SHP77 treated with DMSO at 0.1 percent for 48 hours (cell line): Measurements from ENCODE around the gene SGK1.
"Not testable (repeated sequence)": the region's sequence is repeated elsewhere in the genome, so short reads cannot be mapped to it uniquely, and the experiment has no call there.

Experiments
- DNase-seq: peaks from one replicate; lab custom pipeline; 2025; lab: John Stamatoyannopoulos, UW

Gene SGK1

DNA sequence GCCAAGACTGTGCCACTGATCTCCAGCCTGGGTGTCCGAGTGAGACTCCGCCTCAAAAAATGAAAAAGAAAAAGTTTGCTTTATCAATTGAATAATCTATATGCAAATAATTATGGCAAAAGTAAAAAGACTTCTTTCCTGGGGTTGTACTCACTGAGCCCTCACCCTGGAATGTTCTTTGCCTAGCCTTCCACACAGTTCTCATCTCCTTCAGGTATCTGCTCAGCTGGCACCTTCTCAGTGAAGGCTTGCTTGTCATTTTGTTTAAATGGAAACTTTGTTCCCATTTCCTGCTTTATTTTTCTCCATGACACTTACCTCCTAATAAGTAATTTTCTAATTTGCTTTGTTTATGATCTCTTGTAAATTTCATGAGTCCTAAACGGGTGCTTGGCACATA, 96.7 kb downstream of the SGK1 start:
- DNase-seq, result no peak

DNA sequence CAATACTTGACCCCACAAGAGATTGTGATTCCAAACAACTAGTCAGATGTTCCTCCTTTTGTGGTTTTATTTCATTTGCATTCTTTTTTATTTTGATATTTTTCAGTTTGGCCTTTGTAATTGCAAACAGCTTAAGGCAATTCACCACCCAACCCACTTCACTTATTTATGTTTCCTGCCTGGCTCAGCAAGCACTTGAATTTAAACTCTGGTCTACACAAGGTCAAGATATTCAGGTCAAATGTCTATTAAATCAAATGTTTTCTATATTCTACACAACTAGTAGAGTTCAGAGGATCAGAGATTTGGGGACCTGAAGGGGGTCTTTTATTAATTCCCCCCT, 100.1 kb downstream of the SGK1 start:
- DNase-seq, result no peak

DNA sequence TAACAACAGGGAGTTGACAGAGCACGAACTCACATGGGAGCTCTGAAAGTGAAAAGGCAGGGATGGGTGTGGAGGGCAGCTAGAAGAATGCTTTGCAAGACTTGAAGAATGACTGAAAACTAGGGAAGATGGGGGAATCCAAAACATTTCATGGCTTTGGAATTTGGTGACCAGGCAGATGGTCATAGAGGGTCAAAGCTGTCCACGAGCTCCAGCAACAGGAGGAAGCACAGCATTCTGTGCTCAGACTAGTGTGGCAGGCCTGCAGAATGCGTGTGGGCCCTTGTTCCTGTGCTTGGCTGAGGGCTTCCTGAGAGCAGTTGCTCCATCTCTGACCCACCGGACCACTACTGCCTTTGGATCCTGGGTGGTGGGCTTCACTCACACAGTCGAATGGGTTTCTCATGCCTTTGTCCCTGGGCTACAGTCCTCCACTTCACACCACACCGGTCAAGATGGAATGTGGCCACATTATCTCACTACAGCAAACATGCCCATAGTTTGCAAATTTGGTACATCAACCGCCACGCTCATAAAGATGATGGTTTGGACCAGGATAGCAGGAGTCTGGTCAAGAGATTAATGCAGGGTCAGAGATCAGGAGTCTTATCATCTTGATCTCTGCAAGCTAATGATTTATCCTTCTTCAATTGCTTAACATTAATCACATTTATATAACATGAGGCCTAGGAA, 100.7 kb downstream of the SGK1 start:
- DNase-seq, result no peak

DNA sequence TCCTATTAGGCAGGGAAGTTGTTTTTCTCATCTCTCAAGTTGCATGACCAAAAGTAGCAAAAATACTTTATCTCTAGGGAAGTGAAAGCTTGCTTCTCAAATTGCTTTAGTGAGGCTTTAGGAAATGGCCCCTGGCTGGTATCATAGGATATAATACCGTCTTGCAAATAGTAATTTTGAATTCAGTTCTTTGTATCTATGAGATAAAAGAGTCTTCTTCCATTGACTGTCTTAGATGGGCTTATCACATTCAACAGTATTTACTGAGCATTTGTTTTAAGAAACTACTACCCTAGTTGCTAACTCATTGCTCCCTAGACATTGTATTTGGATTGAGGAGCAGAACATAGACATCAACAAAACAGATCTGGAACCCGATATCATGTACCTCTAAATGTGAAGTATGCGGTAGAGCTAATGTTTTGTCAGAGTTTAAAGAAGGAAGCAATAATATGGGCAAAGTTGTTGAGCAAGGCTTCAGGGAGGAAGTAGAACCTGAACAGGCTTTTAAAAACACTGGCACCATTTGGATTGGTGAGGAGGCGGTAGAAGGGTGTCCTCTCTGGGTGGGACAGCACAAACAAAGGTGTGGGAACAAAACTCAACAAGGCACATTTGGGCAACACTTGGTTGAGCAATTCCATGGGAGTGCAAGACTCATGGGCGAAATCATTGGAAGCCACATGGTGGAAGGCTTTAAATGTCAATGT, 101.5 kb downstream of the SGK1 start:
- no peak for DNase-seq

DNA sequence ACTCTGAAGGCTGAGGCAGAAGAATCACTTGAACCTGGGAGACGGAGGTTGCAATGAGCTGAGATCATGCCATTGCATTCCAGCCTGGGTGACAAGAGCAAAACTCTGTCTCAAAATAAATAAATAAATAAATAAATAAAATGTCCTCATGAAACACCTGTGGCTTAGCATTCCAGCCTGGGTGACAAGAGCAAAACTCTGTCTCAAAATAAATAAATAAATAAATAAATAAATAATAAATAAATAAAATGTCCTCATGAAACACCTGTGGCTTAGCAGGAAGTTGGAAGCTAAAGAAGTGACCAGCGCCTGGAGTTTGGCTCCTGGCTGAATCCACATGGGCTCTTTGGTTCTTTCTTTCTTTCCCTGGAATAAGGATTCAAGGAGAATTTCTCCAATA, 104.5 kb downstream of the SGK1 start:
- DNase-seq, result not testable (repeated sequence)

DNA sequence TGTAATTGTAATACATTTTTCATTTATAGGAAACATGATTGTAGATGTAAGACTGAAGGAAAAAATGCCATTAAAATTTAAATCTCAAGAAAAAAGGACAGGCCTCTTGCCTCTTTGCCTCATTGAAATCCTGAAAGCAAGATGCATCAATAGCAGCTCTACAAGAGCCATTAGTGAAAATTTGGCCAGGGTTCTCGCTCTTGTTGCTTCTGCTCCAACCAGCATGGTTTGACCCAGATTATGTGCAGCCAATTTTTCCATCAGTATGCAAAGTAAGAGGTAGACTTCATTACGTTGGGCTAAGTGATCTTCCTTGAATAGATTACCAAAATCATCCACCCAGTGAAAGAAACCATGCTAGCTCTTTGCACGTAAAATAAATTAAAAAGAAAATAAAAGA, 106.6 kb downstream of the SGK1 start:
- no peak for DNase-seq

DNA sequence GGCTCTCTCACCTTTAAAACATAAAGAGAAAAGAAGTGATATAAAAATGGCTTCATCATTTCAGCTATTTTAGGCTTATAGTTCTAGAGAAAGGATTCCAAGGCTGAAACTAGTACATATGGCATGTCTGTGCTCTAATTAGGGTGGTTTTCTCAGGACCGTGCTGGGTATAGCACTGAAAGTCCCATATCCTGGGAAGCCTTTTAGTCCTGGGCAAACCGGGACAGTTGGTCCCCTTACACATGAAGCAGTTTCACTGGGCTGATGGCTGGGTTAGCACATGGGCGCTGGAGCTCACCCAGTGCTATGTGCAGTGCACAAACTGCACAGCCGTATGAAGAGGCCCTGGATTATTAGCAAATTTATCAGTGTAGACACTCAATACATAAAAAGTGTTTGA, 110.5 kb downstream of the SGK1 start:
- no peak for DNase-seq

DNA sequence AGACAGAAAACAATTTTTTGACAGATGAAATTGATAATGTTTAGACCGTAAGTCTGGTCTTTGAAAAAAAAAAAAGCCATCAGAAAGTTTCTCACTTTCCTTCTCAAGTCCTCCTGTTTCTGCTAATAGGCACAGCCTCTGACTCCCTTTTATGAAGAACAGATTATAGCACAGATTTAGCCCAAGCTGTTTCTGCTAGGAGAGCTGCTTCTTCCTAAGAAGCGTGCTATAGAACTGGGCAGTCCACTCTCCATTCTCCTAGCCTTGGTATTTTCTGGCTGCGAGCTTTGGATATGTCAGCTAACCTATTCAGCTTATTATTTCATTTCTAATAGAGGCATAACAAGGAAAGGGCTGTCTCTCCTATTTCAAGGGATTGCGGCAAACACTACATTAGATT, 112.5 kb downstream of the SGK1 start:
- DNase-seq, result no peak

DNA sequence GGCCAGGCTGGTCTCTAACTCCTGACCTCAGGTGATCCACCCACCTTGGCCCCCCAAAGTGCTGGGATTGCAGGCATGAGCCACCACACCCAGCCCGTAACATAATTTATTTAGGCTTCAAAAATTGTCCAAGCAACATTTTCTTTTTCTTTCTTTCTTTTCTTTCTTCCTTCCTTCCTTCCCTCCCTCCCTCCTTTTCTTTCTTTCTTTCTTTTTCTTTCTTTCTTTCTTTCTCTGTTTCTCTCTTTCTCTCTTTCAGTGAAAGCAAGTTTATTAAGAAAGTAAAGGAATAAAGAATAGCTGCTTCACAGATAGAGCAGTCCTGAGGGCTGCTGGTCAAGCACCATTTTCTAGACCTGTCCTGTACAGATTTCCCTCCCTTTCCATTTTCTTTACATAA, 113.2 kb downstream of the SGK1 start:
- DNase-seq, result not testable (repeated sequence)

DNA sequence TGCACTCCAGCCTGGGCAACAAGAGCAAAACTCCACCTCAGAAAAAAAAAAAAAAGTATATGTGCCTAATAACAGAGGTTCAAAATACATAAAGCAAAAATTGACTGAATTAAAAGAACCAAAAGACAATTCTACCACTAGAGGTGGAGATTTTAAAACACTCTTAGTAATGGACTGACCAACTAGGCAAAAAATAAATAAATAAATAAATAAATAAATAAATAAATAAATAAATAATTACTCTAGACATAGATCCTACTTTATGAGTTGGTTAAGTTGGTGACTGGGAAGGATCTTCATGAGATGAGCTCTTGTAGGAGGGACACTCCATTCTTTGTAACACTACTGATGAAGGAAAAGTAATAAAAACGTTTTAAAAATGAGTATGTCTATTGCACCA, 113.9 kb downstream of the SGK1 start:
- DNase-seq, result no peak

DNA sequence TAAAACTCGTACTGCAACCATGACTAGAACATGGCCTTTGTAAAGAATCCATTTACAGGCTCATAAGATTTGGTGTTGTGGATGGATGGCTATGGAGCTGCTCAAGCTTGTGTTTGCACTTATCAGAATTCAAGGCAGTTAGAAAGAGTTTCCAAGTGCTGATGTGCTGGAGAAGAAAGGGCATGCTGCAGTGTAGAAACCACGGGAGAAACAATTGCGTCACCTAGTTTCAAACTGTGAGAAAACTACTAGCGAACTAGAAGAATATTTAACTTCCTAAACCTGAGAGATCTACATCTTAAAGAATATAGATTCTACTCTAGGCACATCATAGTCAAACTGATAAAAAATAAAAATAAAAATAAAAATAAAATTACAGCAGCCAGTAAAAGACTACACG, 116.2 kb downstream of the SGK1 start:
- no peak for DNase-seq

DNA sequence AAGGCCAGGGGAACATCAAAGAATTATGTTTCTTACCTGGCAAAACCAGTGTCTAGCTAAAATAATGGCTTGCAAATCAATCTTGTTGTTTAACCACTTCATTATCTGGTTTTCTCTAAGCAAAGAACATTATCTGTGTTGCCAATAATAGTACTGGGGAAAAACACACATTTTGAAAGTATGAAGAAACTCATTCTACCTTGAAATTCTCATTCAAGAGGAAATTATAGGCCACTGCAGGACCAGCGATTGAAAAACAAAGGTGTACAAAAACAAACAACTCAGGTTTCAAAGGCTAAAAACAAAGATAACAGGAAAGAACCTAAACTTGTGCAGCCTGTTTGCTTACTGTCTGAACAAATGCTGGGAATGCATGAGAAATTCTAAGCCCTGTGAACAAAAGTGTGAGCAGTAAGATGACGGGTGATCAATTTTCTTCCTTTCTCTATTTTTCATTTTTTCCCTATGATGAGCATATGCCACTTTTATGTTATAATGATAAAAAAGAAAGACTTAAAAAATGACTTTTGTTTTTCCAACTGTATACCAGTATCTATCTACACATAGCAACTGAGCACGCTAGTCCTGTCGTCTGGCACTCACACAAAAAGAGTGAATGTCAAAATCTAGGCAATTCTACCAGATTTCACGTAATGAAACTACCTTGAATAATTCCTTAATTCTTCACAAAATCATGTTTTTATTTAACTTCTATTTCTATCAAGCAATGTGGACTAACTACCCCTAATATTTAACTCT, 117.9 kb downstream of the SGK1 start:
- DNase-seq, result no peak

DNA sequence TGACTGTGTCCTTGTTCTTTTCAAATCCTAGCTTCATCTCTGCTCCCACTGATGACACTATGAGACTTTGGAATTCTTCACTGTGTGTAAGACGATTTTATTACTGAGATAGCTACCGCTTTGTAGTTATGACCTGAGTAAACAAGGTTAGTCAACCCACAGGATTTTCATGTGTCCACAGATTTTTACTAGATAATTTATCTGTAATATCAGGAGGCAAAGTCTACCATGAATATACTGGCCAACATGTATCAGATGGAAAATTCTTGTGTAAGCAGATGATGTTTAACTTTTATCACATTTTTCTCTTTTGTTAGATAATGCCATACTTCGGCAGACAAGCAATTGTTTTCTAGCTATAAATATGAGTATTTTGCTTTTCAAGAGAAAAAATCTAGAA, 119.8 kb downstream of the SGK1 start:
- no peak for DNase-seq

DNA sequence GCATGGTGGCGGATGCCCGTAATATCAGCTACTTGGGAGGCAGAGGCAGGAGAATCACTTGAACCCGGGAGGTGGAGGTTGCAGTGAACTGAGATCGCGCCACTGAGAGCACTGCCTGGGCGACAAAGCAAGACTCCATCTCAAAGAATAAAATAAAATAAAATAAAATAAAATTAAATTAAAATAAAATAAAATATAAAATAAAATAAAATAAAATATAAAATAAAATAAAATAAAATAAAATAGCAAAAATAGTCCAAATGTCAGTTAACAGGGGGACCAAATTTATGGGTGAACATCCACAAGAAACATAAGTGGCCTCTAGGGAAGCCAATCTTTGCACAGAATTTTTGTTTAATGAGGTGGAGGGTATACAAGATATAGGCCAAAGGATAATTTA, 120.2 kb downstream of the SGK1 start:
- not testable (repeated sequence) for DNase-seq

DNA sequence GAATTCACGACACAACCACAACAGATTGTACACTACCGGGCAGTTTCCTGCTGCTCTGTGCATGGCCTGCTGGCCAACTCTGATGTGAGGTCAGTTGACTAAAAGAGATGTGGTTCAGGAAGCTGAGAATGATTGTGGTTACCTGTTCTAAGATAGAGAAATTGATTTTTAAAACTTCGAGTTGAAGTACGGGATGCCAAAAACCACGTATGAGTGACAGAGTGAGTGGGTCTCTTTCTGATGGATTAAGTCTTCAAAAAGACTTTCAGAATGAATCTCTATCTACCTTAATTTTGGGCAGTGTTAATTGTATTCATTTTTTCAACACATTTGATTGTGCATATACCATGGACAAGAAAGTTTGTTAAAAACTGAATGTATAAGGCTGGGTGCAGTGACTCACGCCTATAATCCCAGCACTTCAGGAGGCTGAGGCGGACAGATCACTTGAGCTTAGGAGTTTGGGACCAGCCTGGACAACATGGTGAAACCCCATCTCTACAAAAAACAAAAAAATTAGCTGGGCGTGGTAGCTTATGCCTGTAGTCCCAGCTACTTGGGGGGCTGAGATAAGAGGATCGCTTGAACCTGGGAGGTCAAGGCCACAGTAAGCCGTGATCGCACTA, 121.2 kb downstream of the SGK1 start:
- DNase-seq, result no peak

DNA sequence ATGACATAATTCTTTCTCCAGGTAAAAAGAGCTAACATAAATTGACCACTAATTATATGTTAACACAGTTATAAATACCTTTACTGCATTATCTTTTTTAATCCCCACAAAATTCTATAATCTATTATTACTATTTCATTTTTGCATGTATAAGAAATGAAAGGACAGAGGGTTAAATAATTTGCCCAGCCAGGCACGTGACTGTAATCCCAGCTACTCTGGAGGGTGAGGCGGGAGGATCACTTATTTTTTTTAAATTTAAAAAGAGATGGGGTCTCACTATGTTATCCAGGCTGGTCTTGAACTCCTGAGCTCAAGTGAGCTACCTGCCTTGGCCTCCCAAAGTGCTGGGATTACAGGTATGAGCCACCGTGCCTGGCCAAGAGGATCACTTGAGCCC, 121.9 kb downstream of the SGK1 start:
- no peak for DNase-seq

DNA sequence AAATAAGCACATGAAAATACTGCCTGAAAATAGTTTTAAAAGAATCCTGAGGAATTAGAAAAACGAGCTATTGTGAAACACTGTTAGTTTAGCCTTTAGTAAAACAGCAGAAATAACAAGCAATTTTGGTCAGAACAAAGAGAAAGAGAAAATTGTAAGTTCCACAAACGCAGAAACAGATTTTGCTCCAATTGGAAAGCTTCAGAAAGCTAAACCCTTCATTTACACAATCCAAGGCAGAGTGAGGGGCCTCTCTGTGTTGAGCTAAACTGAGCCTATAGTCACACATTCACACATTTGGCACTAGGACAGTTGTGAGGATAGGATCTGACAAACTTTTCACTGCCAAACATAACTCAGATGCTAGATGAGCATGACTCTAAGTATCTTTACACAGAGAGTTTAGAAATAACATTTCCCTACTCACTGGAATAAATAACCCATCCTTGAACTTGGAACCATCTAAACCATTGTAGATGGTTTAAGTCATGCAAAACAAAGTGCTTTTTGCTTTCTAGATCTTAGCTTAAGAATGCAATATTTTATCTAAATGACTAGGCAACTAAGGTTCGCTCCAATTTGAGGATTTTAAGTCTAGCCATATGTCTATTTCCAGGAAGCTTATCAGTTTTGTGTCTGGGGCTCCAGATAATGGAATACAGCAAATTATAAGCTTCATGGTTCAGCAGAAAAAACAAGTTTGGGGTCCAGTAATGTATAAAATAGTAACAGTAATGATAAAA, 122.6 kb downstream of the SGK1 start:
- no peak for DNase-seq

DNA sequence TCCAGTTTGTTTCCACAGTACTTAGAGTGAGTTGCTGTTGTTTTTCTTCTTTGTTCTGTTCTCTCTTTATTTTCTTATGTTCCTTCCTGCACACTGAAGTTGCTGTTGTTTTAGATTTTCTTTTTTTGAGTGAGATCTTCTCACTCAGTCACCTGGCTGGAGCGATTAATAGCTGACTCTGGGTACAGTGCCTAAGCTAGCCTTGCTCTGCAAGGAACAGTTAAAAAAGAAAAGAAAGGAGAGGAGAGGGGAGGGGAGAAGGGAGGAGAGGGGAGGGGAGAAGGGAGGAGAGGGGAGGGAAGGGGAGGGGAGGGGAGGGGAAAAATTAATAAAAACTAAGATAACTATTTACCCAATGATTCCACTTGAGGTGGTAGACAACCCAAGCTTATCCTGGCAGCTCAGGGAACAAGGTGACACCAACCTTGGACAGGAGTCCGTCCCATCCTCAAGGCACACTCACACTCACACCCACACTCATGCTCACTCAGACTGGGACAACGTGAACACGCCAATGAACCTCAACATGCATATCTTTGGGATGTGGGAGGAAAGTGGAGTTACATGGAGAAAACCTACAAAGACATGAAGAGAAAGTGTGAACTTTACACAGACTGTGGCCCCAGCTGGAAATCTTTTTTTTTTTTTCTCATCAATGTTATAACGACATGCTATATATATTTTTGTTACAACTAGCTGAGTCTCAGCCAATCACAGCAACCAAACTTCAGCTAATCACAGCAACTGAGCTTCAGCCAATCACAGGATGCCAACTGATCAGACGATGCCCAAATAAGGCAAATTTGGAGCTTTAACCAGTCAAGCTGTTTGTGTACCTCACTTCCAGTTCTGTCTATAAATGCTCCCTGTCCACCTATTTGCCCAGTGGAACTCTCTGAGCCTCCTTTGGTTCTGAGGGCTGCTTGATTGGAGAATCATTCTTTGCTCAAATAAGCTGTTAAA, 124.1 kb downstream of the SGK1 start:
- DNase-seq, result no peak

DNA sequence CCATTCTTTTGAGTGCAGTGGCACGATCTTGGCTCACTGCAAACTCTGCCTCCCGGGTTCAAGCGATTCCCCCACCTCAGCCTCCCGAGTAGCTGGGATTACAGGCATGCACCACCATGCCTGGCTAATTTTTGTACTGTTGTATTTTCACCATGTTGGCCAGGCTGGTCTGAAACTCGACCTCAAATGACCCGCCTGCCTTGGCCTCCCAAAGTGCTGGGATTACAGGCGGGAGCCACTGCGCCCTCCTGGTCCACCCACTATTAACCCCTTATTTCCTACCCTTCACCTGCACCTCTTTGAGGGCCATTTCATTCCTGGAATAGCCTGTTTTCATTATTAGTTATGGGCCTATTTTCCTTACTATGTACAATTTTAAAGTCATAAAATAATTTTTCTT, 125.3 kb downstream of the SGK1 start:
- not testable (repeated sequence) for DNase-seq

DNA sequence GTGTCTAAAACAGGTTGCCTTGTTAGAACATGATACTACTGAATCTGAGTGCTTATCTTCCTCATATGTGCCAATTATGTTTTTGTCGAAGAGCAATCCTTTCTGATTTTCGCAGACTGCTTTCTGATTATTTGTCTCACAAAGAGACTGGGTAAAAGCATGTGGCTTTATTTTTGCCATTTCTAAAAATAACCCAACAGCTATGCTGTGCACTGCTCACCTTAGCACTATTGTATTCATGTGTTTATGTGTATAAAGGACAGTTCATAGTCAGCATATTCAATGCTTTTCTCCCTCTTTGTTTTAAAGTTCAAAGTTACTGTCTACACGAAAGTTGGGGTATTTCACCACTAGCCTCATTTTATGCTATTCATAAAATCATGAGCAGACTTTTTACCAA, 127.0 kb downstream of the SGK1 start:
- no peak for DNase-seq

DNA sequence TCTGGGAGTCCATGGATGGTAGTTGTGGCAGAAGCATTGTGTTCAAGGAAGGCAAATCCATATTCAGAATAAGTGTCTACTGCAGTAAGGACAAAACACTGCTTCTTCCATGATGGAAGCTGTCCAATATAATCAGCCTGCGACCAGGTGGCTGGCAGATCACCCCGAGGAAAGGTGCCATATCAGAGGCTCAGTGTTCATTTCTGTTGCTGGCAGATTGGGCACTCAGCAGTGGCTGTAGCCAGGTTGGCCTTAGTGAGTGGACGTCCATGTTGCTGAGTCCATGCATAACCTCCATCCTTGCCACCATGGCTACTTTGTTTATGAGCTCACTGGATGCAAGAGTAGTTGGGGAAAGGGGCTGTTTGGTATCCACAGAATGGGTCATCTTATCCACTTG, 130.2 kb downstream of the SGK1 start:
- no peak for DNase-seq
